Measurements from ENCODE around the gene CBX4.

The CBX4 gene

DNA sequence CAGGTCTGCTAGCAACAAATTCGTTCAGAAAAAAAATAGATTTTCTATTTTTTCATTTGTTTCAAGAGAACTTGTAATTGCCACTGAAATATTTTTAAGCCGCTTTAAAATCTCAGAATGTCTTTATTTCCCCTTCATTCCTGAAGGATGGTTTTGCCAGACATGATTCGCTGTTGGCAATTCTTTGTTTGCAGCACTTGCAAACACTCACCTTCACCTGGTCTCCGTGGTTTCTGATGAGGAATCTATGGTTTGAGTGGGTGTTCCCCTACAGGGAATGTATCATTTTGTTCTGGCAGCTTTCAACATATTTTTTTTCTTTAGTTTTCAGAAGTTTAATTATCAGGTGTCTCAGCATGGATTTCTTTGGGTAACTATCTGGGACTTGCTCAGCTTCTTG lies 36.3 kb upstream of the CBX4 start:
- no peak overlapping the region for H3K27ac ChIP-seq
- TF ChIP-seq ZFX (IDR thresholded peaks at IDR 0.05; ENCODE audit: borderline replicate concordance) = no peak
- TF ChIP-seq, protein P1, sequence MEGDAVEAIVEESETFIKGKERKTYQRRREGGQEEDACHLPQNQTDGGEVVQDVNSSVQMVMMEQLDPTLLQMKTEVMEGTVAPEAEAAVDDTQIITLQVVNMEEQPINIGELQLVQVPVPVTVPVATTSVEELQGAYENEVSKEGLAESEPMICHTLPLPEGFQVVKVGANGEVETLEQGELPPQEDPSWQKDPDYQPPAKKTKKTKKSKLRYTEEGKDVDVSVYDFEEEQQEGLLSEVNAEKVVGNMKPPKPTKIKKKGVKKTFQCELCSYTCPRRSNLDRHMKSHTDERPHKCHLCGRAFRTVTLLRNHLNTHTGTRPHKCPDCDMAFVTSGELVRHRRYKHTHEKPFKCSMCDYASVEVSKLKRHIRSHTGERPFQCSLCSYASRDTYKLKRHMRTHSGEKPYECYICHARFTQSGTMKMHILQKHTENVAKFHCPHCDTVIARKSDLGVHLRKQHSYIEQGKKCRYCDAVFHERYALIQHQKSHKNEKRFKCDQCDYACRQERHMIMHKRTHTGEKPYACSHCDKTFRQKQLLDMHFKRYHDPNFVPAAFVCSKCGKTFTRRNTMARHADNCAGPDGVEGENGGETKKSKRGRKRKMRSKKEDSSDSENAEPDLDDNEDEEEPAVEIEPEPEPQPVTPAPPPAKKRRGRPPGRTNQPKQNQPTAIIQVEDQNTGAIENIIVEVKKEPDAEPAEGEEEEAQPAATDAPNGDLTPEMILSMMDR (IDR thresholded peaks at IDR 0.05) = no peak

DNA sequence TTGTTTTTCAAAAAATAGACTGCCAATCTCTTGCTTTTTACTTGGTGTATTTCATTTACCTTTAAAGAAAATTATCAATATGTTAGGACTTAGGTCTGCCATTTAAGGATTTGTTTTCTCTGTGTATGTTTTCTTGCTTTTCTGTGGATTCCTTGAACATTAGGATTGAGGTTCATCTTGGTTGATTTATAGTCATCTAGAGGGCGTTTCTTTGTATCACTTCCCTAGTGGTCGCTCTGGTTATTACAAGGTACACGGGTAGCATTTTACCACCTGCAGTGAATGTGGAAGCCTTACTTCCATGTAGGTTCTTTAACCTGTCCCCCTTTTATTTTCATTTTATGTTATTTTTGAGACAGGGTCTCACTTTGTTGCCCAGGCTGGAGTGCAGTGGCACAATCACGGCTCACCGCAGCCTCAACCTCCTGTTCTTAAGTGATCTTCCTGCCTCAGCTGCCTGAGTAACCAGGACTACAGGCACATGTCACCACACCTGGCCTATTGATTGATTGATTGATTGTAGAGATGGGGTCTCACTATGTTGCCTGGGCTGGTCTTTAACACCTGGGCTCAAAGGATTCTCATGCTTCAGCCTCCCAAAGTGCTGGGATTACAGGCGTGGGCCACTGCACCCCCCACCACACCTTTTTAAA lies 35.2 kb upstream of the CBX4 start:
- no peak overlapping the region for H3K27ac ChIP-seq

DNA sequence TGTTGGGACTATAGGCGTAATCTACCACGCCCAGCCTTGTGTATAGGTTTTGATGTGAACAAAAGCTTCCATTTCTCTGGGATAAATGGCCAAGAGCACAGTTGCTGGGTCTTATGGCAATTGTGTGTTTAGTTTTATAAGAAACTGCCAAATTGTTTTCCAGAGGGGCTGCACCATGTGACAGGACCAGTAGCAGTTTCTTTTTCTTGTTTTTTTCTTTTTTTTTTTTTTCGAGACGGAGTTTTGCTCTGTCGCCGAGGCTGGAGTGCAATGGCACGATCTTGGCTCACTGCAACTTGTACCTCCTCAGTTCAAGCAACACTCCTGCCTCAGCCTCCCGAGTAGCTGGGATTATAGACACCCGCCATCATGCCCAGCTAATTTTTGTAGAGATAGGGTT lies 34.3 kb upstream of the CBX4 start:
- TF ChIP-seq, protein P1 (IDR thresholded peaks at IDR 0.05) = no peak
- TF ChIP-seq ZFX (IDR thresholded peaks at IDR 0.05; ENCODE audit: borderline replicate concordance) = no peak
- no peak overlapping the region for H3K27ac ChIP-seq

More for the DNA sequence above, 35.2 kb upstream of the CBX4 start:
- no peak for TF ChIP-seq ZFX (IDR thresholded peaks at IDR 0.05; ENCODE audit: borderline replicate concordance)
- TF ChIP-seq, protein P1 (IDR thresholded peaks at IDR 0.05) = peak; percentile 72

DNA sequence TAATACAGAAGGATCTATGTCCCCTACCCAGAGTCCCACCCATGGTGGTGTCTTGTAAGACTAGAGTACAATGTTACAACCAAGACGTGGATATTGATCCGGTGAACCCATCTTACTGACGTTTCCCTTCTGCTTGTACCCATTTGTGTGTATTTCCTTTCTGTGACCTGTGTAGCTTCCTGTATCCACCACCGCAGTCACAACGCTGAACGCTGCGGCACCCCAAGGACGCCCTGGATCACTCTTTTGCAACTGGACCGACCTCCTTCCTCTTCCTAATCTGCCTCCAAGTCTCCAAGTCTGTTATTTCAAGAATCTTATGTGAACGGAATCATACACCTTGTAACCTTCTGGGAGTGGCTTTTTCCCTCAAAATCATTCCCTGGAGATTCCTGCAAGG lies 33.5 kb upstream of the CBX4 start:
- TF ChIP-seq, protein P1 (IDR thresholded peaks at IDR 0.05) = no peak
- no peak for TF ChIP-seq ZFX (IDR thresholded peaks at IDR 0.05; ENCODE audit: borderline replicate concordance)
- H3K27ac ChIP-seq = no peak overlapping the region

DNA sequence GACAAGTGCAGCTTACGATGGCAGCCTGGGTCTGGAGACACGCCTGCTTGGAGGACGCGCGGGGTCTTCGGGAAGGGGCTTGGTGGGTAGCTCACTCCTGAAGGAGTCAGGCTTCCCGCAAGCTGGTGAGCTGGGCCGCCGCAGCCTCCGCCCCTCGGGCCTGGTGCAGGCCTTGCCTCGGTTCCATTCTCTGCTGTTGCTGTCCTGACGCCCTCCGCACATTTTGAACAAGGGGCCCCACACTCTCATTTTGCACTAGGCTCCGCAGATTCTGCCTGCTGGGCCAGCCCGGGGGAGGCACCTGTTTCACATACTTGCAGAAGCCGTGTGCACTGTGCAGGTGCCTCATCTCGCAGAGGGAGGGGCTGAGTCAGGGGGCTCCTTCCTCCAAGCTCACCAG lies 31.9 kb upstream of the CBX4 start:
- TF ChIP-seq, protein P1 (IDR thresholded peaks at IDR 0.05) = no peak
- TF ChIP-seq ZFX (IDR thresholded peaks at IDR 0.05; ENCODE audit: borderline replicate concordance) = no peak
- H3K27ac ChIP-seq = no peak overlapping the region

DNA sequence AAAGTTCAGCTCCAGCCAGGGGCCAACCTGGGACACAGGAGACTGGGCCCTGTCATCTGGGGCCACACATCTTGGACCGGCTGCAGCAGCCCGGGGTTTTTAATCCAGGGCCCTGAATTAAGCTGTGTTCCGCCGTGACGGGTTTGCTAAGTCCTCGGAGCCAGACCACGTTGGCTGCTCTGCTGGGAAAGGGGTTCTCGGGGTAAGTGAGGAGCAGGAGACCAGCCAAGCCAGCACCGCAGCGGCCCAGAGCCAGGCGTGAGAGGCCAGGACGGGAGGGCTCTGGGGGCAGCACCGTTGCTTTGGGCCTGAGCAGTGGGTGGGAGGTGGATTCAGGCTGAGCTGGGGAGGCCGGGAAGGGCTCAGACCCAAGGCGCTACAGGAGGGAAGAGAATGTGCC lies 31.3 kb upstream of the CBX4 start:
- no peak overlapping the region for H3K27ac ChIP-seq
- TF ChIP-seq ZFX (IDR thresholded peaks at IDR 0.05; ENCODE audit: borderline replicate concordance) = no peak
- TF ChIP-seq, protein P1 (IDR thresholded peaks at IDR 0.05) = no peak

DNA sequence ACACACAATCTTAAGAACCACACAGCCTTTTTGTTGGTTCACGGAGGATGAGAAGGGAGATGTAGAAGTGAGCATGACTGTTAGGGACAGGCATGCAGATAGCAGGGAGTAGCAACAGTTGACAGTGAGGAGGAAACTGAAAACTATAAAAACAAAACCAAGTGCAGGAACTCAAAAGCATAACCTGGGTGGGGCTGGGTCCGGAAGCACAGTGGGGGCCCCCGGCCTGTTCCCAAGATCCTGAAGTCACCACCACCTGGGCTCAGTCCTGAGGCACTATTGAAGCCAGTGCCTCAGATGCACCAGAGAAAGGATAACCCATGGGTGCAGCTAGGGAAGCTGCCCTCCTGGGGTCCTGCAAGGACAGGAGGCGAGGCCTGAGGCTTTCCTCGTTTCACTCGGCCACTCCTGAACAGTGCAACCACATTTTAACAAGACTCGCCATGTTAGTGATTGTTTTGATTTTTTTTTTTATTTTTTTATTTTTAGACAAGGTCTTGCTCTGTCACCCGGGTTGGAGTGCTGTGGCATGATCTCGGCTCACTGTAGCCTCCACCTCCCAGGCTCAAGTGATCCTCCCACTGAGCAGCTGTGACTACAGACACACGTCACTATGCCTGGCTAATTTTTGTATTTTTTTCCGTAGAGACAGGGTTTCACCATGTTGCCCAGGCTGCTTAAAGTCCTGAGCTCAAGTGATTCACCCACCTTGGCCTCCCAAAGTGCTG lies 27.7 kb upstream of the CBX4 start:
- TF ChIP-seq ZFX (IDR thresholded peaks at IDR 0.05; ENCODE audit: borderline replicate concordance) = no peak
- TF ChIP-seq, protein P1 (IDR thresholded peaks at IDR 0.05) = no peak
- no peak overlapping the region for H3K27ac ChIP-seq

Measured in 22Rv1 (cell line).